Measurements from ENCODE around the gene WEE2.
A peak's percentile ranks its signal among the peaks of the same experiment; 100 is the strongest.
"Not testable (repeated sequence)": the region's sequence is repeated elsewhere in the genome, so short reads cannot be mapped to it uniquely, and the experiment has no call there.

Gene WEE2

DNA sequence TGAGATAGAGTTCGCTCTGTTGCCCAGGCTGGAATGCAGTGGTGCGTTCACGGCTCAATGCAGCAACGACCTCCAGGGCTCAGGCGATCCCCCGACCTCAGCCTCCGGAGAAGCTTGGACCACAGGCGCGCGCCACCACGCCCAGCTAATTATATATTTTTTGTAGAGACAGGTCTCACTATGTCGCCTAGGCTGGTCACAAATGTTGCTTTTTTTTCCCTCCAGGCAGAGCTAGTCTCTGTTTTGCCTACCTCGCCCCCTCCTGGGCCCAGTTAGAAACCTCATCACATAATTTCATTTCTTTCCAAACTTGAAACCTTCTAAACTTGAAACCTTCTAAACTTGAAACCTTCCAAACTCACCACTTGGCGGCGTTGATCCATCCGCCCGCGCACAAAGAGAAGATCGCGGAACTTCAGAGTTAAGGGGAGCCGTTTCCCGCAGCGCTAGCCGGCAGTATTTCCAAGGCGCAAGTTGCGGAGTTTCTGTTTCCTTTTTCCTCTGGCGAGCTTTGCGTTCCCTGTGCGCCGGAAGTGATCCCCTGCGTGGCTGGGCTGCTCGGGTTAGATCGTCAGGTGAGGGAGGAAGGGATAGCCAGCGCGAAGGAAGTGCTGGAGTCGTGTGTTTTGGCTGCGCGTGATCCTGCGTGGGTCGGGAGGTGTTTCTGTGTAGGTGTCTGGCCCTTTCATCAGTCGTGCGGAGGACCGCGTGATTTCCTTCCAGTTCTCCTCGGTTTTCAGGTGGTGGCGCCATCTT lies 29.9 kb downstream of the WEE2 start, which contains the start of gene SSBP1:
SSBP1 (plus strand) TSS at position 523 of the 756 bp plus-strand sequence. CDS start 809 bp downstream, outside the sequence.
- peak; percentile 88 for DNase-seq (ENCODE audit: low read depth)
- TF ChIP-seq CTCF (IDR thresholded peaks at IDR 0.05; ENCODE audit: control insufficient read depth, insufficient read depth, low read depth, low read length, missing control alignments): peak; percentile 85
- H3K4me3 ChIP-seq (ENCODE audit: control insufficient read depth, low read depth, low read length): peak within 1 kb of the TSS; percentile 70

DNA sequence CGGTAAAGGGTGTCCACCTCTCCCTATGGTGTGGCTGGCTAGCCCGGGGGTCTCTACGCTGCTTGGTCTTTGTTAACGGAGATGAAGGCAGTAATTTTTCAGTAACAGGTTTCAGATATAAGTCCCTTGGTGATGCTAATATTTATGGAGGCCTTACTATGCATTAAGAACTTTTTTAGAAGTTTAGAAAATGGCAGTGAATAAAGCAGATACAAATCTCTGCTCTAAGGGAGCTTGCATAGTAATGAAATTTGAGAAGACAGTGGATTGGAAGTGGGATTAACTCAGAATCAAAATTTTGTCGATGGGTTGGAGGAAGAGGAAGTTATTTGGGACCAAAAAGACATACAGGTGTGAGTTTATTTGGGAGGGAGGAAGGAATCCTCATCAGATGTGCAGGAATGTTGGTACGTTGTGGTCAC lies 30.4 kb downstream of the WEE2 start:
- DNase-seq (ENCODE audit: low read depth): no peak
- H3K4me3 ChIP-seq (ENCODE audit: control insufficient read depth, low read depth, low read length): peak overlapping the region; percentile 70

DNA sequence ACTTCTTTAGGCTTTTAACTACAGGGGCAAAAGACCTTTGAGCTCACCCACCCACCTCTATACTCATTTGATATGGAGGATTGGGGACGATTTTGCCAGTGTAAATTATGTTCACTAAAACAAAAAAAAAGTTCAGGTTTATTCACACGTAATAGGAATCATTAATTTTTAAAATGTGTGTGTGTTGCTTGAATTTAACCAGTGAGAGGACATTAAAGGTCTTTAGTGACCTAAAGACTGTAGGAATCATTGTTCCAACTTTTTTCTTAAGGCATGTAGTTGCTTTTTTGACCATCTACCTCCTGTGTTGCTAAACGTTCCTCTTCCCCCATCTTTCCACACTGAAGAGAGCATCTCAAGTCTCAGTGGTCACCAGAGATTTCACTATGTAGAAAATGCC lies 31.1 kb downstream of the WEE2 start:
- no peak overlapping the region; the same call in 1 of the 2 replicates for H3K4me3 ChIP-seq (ENCODE audit: control insufficient read depth, low read depth, low read length)
- TF ChIP-seq CTCF (IDR thresholded peaks at IDR 0.05; ENCODE audit: control insufficient read depth, insufficient read depth, low read depth, low read length, missing control alignments): no peak
- DNase-seq (ENCODE audit: low read depth): no peak

More for the DNA sequence above, 30.4 kb downstream of the WEE2 start:
- no peak for TF ChIP-seq CTCF (IDR thresholded peaks at IDR 0.05; ENCODE audit: control insufficient read depth, insufficient read depth, low read depth, low read length, missing control alignments)

- H3K4me3 ChIP-seq (ENCODE audit: control insufficient read depth, low read depth, low read length): no peak overlapping the region
- no peak for DNase-seq (ENCODE audit: low read depth)
- TF ChIP-seq CTCF (IDR thresholded peaks at IDR 0.05; ENCODE audit: control insufficient read depth, insufficient read depth, low read depth, low read length, missing control alignments): no peak
Observed at GRCh38 chr7:141742229-141742628, 34.1 kb downstream of the WEE2 start.

DNA sequence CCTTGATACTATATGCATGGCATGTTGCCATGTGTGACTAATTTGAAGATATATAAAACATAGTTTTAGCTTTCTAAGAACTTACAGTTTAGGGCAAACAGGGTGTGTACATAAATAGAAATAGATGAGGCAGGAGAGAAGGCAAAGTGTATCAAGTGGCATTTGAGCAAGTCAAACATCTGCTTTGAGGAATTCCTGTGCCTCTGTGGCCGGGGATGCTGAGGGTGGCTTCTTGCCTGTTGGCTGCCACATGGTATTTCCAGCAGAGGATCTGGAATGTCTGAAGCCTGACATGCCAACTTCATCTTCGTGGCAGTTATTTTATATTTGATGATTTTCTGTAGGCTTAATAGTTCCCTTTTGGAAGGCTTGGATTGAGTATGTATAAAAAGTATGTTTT lies 36.0 kb downstream of the WEE2 start:
- no peak for DNase-seq (ENCODE audit: low read depth)
- H3K4me3 ChIP-seq (ENCODE audit: control insufficient read depth, low read depth, low read length): no peak overlapping the region
- TF ChIP-seq CTCF (IDR thresholded peaks at IDR 0.05; ENCODE audit: control insufficient read depth, insufficient read depth, low read depth, low read length, missing control alignments): no peak

GRCh38 chr7:141748396-141748795 lies 40.2 kb downstream of the WEE2 start:
- H3K4me3 ChIP-seq (ENCODE audit: control insufficient read depth, low read depth, low read length): no peak overlapping the region
- no peak for DNase-seq (ENCODE audit: low read depth)
- TF ChIP-seq CTCF (IDR thresholded peaks at IDR 0.05; ENCODE audit: control insufficient read depth, insufficient read depth, low read depth, low read length, missing control alignments): no peak

DNA sequence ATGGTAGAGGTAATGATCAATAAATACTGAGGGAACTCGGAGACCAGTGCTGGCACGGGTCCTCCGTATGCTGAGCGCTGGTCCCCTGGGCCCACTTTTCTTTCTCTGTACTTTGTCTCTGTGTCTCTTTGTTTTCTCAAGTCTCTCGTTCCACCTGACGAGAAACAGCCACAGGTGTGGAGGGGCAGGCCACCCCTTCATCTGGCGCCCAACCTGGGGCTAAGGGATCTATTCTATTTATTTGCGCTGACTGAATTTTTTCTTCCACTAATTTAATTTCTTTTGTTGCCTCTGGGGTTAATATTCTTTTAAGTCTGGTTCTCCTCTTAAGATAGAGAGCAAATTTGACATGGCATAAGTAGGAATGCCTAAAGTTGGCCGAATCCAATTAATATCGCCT lies 43.8 kb downstream of the WEE2 start:
- H3K4me3 ChIP-seq (ENCODE audit: control insufficient read depth, low read depth, low read length); DNase-seq (ENCODE audit: low read depth): not testable (repeated sequence)

Measured in AG09309 (cell line).